B cell (primary cell): ENCODE data around the gene PRKAB1.

Experiments used
- EZH2 ChIP-seq: IDR thresholded peaks from 2 replicates; pipeline ENCODE4 v1.6.1; 2012; ENCODE audit warnings: borderline replicate concordance, low read depth, mild to moderate bottlenecking, moderate library complexity, low read length; ENCODE audit not compliant: insufficient read depth, poor library complexity, severe bottlenecking
- TF ChIP-seq, protein P1 (sequence below): fragments of 200-600 bp; IDR thresholded peaks from one replicate; pipeline ENCODE4 v1.8.0; 2022; ENCODE audit warnings: antibody characterized with exemption, mild to moderate bottlenecking

DNA sequence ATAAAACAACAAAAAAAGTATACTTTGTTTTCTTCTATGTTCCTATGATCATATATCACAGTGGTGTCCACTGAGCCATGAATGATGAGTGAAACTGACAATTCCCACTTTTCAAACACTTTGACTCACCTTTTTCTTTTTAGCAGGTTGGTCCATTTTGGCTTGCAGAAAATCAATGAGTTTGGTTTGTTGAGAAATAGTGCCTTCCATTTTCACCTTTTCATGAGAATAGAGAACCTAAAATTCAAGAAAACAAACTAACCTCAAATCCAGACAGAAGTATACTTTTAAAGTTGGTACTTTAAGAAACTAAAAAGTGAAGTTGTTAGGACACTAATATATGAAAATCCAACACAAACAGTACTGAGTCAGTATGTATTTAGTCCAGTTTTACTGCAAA lies 52.4 kb downstream of the PRKAB1 start:
- TF ChIP-seq, protein P1, sequence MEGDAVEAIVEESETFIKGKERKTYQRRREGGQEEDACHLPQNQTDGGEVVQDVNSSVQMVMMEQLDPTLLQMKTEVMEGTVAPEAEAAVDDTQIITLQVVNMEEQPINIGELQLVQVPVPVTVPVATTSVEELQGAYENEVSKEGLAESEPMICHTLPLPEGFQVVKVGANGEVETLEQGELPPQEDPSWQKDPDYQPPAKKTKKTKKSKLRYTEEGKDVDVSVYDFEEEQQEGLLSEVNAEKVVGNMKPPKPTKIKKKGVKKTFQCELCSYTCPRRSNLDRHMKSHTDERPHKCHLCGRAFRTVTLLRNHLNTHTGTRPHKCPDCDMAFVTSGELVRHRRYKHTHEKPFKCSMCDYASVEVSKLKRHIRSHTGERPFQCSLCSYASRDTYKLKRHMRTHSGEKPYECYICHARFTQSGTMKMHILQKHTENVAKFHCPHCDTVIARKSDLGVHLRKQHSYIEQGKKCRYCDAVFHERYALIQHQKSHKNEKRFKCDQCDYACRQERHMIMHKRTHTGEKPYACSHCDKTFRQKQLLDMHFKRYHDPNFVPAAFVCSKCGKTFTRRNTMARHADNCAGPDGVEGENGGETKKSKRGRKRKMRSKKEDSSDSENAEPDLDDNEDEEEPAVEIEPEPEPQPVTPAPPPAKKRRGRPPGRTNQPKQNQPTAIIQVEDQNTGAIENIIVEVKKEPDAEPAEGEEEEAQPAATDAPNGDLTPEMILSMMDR = no peak
- TF ChIP-seq EZH2 = no peak
